Memory B cell (primary cell): ENCODE data around the gene ABCB6.

Experiments
- ATAC-seq: fragments of 150-1000 bp; cut with Tn5 transposase; 2 replicates; pipeline ENCODE4 v1.10.0; 2021; ENCODE audit warnings: low read depth, mild to moderate bottlenecking, moderate library complexity
- DNase-seq, 2 donors: peaks; one replicate each; pipeline ENCODE4 v3.0.0; 2022; ENCODE audit warnings: low spot score in 2 of 2
- H3K27ac Mint-ChIP-seq: one replicate; pipeline ENCODE4 v1.8.0; 2022; ENCODE audit warnings: mild to moderate bottlenecking, moderate library complexity, mixed read lengths
- H3K27me3 Mint-ChIP-seq: one replicate; pipeline ENCODE4 v1.8.0; 2022; ENCODE audit warnings: mixed read lengths
- H3K36me3 Mint-ChIP-seq: one replicate; pipeline ENCODE4 v1.8.0; 2022; ENCODE audit warnings: mild to moderate bottlenecking, mixed read lengths
- H3K4me1 Mint-ChIP-seq: one replicate; pipeline ENCODE4 v1.8.0; 2022; ENCODE audit warnings: mixed read lengths
- H3K4me3 Mint-ChIP-seq: one replicate; pipeline ENCODE4 v1.8.0; 2022; ENCODE audit warnings: mild to moderate bottlenecking, moderate library complexity, mixed read lengths
- H3K9me3 Mint-ChIP-seq: one replicate; pipeline ENCODE4 v1.8.0; 2022; ENCODE audit warnings: mixed read lengths

Gene ABCB6

GRCh38 chr2:219250049-219250781 is 31.5 kb upstream of the ABCB6 start:
- ATAC-seq: no peak
- peaks cover 63% of the 10 kb centered on the region for H3K4me1 Mint-ChIP-seq
- H3K27ac Mint-ChIP-seq: peak overlapping the region; percentile 85

GRCh38 chr2:219249203-219249980 is 30.6 kb upstream of the ABCB6 start:
- ATAC-seq (peak; percentile 8), DNase-seq (no peak)
- Mint-ChIP-seq H3K4me1 (peaks cover 59% of the 10 kb centered on the region), H3K27me3 (no peaks in the 10 kb centered on the region), H3K9me3 (no peaks in the 10 kb centered on the region), H3K4me3 (peak overlapping the region; percentile 82), H3K36me3 (peaks cover 22% of the 10 kb centered on the region), H3K27ac (peak overlapping the region; percentile 85)

More at GRCh38 chr2:219250049-219250781, 31.5 kb upstream of the ABCB6 start:
- no peak for DNase-seq
- Mint-ChIP-seq H3K4me3 (peak overlapping the region; percentile 82), H3K27me3 (no peaks in the 10 kb centered on the region), H3K9me3 (no peaks in the 10 kb centered on the region), H3K36me3 (peaks cover 22% of the 10 kb centered on the region)

- Mint-ChIP-seq H3K9me3 (no peaks in the 10 kb centered on the region), H3K36me3 (peaks cover 22% of the 10 kb centered on the region), H3K27me3 (no peaks in the 10 kb centered on the region), H3K4me1 (peaks cover 59% of the 10 kb centered on the region), H3K27ac (peak overlapping the region; percentile 85), H3K4me3 (peak overlapping the region; percentile 82)
- DNase-seq (no peak), ATAC-seq (no peak)
Measured at GRCh38 chr2:219248845-219249202, 30.1 kb upstream of the ABCB6 start.

GRCh38 chr2:219247678-219248642 is 29.2 kb upstream of the ABCB6 start:
- no peaks in the 10 kb centered on the region for H3K27me3 Mint-ChIP-seq
- no peaks in the 10 kb centered on the region for H3K9me3 Mint-ChIP-seq
- peak overlapping the region; percentile 82 for H3K4me3 Mint-ChIP-seq
- peak overlapping the region; percentile 85 for H3K27ac Mint-ChIP-seq
- peaks cover 59% of the 10 kb centered on the region for H3K4me1 Mint-ChIP-seq
- peaks cover 22% of the 10 kb centered on the region for H3K36me3 Mint-ChIP-seq
- ATAC-seq (peak; percentile 48), DNase-seq (no peak)

GRCh38 chr2:219246559-219246958 is 27.8 kb upstream of the ABCB6 start:
- Mint-ChIP-seq H3K4me3 (peak overlapping the region; percentile 41), H3K36me3 (peaks cover 18% of the 10 kb centered on the region), H3K9me3 (no peaks in the 10 kb centered on the region), H3K27me3 (no peaks in the 10 kb centered on the region), H3K27ac (peak overlapping the region; percentile 93), H3K4me1 (peaks cover 50% of the 10 kb centered on the region)
- ATAC-seq (no peak), DNase-seq (no peak)

GRCh38 chr2:219245899-219246230 is 27.1 kb upstream of the ABCB6 start:
- ATAC-seq (no peak), DNase-seq (no peak)
- no peaks in the 10 kb centered on the region for H3K9me3 Mint-ChIP-seq
- H3K27me3 Mint-ChIP-seq: no peaks in the 10 kb centered on the region
- peak overlapping the region; percentile 88 for H3K4me3 Mint-ChIP-seq
- H3K27ac Mint-ChIP-seq: peak overlapping the region; percentile 93
- peaks cover 14% of the 10 kb centered on the region for H3K36me3 Mint-ChIP-seq
- H3K4me1 Mint-ChIP-seq: peaks cover 43% of the 10 kb centered on the region

DNA sequence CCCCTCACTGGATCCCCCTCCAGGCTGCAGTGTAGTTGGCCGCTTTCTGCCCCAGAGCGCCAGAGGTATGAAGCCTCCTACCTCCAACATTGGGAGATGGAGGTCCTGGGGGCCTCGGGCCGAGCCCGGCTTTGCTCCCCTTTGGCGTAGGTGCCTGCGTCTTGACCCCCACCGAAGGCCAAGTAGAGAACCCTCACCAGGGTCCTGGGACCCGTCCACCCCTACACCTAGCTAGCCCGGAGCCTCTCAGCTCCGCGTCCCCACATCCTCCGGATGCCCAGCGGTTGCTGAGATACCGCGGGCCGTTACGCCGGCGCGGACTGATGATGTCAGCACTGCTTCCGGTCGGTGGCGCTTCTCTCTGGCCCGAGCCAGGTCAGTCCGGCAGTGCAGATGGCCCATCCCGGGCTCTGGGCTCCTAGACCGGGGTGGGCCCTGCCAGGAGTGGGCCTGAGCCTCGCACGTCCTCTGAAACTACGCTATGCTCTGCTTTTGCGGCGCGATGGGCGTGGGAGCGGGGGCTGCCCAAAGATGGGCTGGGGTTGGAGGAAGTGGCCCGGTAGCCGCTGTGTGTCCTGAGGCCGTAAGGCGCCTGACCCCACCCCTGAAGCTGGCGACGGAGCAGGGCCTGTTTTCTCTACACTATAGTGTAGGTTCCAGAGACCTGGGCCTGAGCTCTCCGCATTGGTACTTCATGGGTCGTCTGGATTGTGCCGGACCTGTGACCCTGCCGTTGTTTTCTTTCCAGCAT is 26.6 kb upstream of the ABCB6 start, which contains the start of the genes GLB1L and STK16:
Gene GLB1L (minus strand): TSS at position 297 of the 751 bp plus-strand sequence. CDS start 1,871 bp downstream, outside the sequence.
Gene STK16 (plus strand): TSS at position 332 of the 751 bp plus-strand sequence. CDS start 521 bp downstream, outside the sequence.
- DNase-seq (peak; percentile 83 to 91), ATAC-seq (peak; percentile 84)
- no peaks in the 10 kb centered on the region for H3K27me3 Mint-ChIP-seq
- H3K9me3 Mint-ChIP-seq: no peaks in the 10 kb centered on the region
- peak within 1 kb of the TSS; percentile 93 for H3K27ac Mint-ChIP-seq
- peaks cover 11% of the 10 kb centered on the region for H3K36me3 Mint-ChIP-seq
- peak within 1 kb of the TSS; percentile 88 for H3K4me3 Mint-ChIP-seq
- peaks cover 38% of the 10 kb centered on the region for H3K4me1 Mint-ChIP-seq

GRCh38 chr2:219244789-219245147 is 26.0 kb upstream of the ABCB6 start:
- H3K4me1 Mint-ChIP-seq: peaks cover 32% of the 10 kb centered on the region
- peaks cover 9% of the 10 kb centered on the region for H3K36me3 Mint-ChIP-seq
- H3K9me3 Mint-ChIP-seq: no peaks in the 10 kb centered on the region
- H3K27me3 Mint-ChIP-seq: no peaks in the 10 kb centered on the region
- no peak for ATAC-seq
- H3K4me3 Mint-ChIP-seq: peak overlapping the region; percentile 88
- DNase-seq: no peak
- peak overlapping the region; percentile 93 for H3K27ac Mint-ChIP-seq

DNA sequence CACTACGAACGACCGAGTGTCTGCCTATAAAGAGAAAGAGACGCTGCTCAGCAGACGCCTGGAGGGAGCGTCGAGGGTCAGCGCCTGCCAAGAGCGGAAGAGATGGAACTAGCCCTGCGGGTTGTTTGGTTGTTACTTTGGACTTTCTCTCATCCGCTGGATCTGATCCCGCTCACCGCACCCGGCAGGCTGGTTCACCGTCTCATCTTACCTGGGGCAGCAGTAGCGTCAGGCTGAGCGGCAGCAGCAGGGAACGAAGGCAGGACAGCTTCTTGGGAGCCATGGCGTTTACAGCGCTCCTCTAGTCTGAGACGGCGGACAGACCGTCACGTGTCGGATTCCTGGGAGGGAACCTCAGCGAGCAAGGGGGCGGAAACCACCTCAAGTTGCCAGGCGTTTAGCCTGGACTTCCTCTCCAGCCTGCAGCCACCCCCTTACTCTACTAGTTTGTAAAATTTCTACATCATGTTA is 24.6 kb upstream of the ABCB6 start:
- Mint-ChIP-seq H3K4me1 (peaks cover 21% of the 10 kb centered on the region), H3K27me3 (no peaks in the 10 kb centered on the region), H3K9me3 (no peaks in the 10 kb centered on the region), H3K36me3 (peaks cover 5% of the 10 kb centered on the region), H3K4me3 (peak overlapping the region; percentile 28), H3K27ac (no peak overlapping the region)
- no peak for DNase-seq
- no peak for ATAC-seq

DNA sequence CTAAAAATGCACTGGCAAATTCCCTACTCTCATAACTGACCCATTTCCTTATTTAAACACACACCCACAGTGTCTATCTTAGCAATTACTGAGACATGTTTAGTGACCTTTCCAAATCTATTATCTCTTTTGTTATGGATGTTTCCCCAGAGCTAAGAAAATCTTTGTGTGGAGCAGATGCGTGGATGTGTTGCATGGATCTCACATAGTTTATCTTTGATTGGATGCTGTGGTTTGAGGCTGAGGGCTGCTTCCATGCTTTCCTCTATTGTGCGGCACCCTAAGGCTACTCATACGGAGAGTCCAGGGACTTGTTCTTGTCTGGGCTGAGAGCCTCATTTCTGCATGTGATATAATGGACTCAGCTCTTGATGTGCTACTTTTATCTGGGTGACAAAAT is 15.6 kb upstream of the ABCB6 start:
- ATAC-seq (no peak), DNase-seq (no peak)
- no peaks in the 10 kb centered on the region for H3K27me3 Mint-ChIP-seq
- no peak overlapping the region for H3K27ac Mint-ChIP-seq
- H3K9me3 Mint-ChIP-seq: no peaks in the 10 kb centered on the region
- H3K4me1 Mint-ChIP-seq: peaks cover 21% of the 10 kb centered on the region
- no peak overlapping the region for H3K4me3 Mint-ChIP-seq
- peaks cover 34% of the 10 kb centered on the region for H3K36me3 Mint-ChIP-seq

DNA sequence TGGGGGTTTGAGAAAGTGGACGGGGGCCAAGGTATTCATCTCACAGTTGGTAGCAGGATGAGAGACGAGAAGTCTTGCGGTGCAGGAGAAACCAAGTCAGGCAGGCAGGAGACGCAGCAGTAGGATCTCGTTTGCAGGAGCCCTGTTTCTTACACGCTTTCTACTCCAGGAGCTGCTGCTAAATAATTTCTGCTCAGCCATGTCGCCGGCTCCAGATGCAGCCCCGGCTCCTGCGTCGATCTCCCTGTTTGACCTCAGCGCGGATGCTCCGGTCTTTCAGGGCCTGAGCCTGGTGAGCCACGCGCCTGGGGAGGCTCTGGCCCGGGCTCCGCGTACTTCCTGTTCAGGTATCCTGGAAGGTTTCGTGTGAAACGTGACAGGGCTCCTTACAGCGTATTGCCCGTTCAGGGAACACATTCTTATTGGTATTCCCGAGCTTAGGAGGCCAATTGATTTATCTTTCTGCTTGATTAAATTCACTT is 11.3 kb upstream of the ABCB6 start:
- Mint-ChIP-seq H3K27me3 (no peaks in the 10 kb centered on the region), H3K4me3 (peak overlapping the region; percentile 97), H3K4me1 (peaks cover 30% of the 10 kb centered on the region), H3K9me3 (no peaks in the 10 kb centered on the region), H3K36me3 (peaks cover 28% of the 10 kb centered on the region), H3K27ac (peak overlapping the region; percentile 96)
- ATAC-seq: no peak
- DNase-seq: no peak

DNA sequence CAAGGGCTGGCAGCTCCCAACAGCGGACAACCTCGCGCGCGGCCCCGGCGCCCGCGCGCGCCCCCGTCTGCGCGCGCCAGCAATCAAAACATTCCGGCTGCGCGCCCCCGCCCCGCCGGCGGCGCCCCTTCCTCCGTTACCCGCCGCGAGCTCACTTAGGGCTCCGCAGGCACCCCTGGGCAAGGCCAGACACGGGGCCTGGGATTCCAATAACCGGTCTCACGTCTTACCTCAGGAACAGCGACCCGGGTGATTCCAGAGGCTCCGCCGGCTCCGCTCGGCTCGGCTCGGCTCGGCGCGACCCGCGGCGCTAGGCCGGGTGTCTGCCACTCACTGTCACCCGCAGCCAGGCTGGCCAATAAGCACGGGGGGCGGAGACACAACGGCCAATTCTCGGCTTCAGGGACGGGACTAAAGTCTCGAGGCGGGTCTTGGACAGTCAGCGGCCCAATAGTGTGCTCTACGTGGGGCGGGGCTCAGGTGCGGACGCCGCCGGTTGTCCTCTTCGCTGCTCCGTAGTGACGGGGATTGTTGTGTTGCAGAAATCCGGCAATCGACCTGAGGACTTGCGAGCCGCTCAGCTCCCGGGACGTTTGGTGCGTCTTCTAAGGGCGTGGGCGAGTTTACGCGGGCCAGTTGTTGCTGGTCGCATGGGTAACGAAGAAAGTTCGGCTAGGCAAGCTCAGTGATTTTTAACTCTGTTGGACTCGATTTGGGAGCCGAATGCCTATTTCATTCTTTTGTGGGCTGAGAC is 10.7 kb upstream of the ABCB6 start, which contains the start of the genes ANKZF1 and ATG9A:
Gene ANKZF1 (plus strand): TSS at position 502 of the 754 bp plus-strand sequence. CDS start 452 bp downstream, outside the sequence.
Gene ATG9A (minus strand): TSS at position 332 of the 754 bp plus-strand sequence. CDS start 1,612 bp downstream, outside the sequence.
- Mint-ChIP-seq H3K4me1 (peaks cover 28% of the 10 kb centered on the region), H3K27ac (peak within 1 kb of the TSS; percentile 96)

More for the DNA sequence above, 10.7 kb upstream of the ABCB6 start, which contains the start of the genes ANKZF1 and ATG9A:
- peak; percentile 95 to 97 for DNase-seq
- Mint-ChIP-seq H3K36me3 (peaks cover 30% of the 10 kb centered on the region), H3K9me3 (no peaks in the 10 kb centered on the region), H3K27me3 (no peaks in the 10 kb centered on the region), H3K4me3 (peak within 1 kb of the TSS; percentile 97)
- peak; percentile 96 for ATAC-seq
